Fibroblast of pulmonary artery (primary cell): Measurements from ENCODE around the gene OOSP4B.
"Not testable (repeated sequence)": the region's sequence is repeated elsewhere in the genome, so short reads cannot be mapped to it uniquely, and the experiment has no call there.

Experiments
- DNase-seq: peaks from one replicate; pipeline ENCODE4 v3.0.0-alpha.2; 2010; ENCODE audit warnings: low read depth
- H3K4me3 ChIP-seq: replicated peaks from 2 replicates; pipeline ENCODE4 v1.5.1; 2011; ENCODE audit warnings: low read depth, mild to moderate bottlenecking, control low read depth, low read length, moderate library complexity
- CTCF ChIP-seq: IDR thresholded peaks from 2 replicates; pipeline ENCODE4 v1.5.1; 2011; ENCODE audit warnings: mild to moderate bottlenecking, control low read depth, low read length, inconsistent platforms; ENCODE audit errors: missing control alignments

Gene OOSP4B

GRCh38 chr11:60016881-60017280 is at the start of gene OOSP4B:
OOSP4B (plus strand) TSS chr11:60017181.
- no peak for TF ChIP-seq CTCF
- H3K4me3 ChIP-seq = no peak within 1 kb of the TSS
- DNase-seq = no peak

GRCh38 chr11:59967677-59968394 is 49.1 kb upstream of the OOSP4B start:
- no peak for TF ChIP-seq CTCF
- no peak for DNase-seq
- H3K4me3 ChIP-seq = no peak overlapping the region

- DNase-seq = no peak
- TF ChIP-seq CTCF = no peak
- H3K4me3 ChIP-seq = no peak overlapping the region
Observed at GRCh38 chr11:59968395-59968783, 48.6 kb upstream of the OOSP4B start.

- no peak overlapping the region for H3K4me3 ChIP-seq
- TF ChIP-seq CTCF = no peak
- no peak for DNase-seq
Observed at GRCh38 chr11:59973097-59973496, 43.9 kb upstream of the OOSP4B start.

- no peak for TF ChIP-seq CTCF
- no peak for DNase-seq
Observed at GRCh38 chr11:59981106-59981770, 35.7 kb upstream of the OOSP4B start.

GRCh38 chr11:59982037-59982436 is 34.9 kb upstream of the OOSP4B start:
- DNase-seq, H3K4me3 ChIP-seq: not testable (repeated sequence)

More at GRCh38 chr11:59981106-59981770, 35.7 kb upstream of the OOSP4B start:
- no peak overlapping the region for H3K4me3 ChIP-seq

- DNase-seq = no peak
- no peak overlapping the region for H3K4me3 ChIP-seq
- TF ChIP-seq CTCF = no peak
Observed at GRCh38 chr11:59983212-59983611, 33.8 kb upstream of the OOSP4B start.
